GM12873 (cell line): ENCODE data around the gene TBL1Y.

ENCODE experiments used
- CTCF ChIP-seq: IDR thresholded peaks from 2 replicates; pipeline ENCODE4 v1.5.1; 2012; ENCODE audit warnings: low read depth, mild to moderate bottlenecking, moderate library complexity, low read length, control low read depth; ENCODE audit not compliant: insufficient read depth; ENCODE audit errors: missing control alignments

The TBL1Y gene

GRCh38 chrY:6974971-6975370 is 64.5 kb downstream of the TBL1Y start:
- TF ChIP-seq CTCF: no peak

GRCh38 chrY:6977783-6978182 is 67.3 kb downstream of the TBL1Y start:
- TF ChIP-seq CTCF: no peak

GRCh38 chrY:6983221-6983620 is 72.7 kb downstream of the TBL1Y start:
- no peak for TF ChIP-seq CTCF

GRCh38 chrY:6987811-6988210 is 77.3 kb downstream of the TBL1Y start:
- TF ChIP-seq CTCF: no peak

GRCh38 chrY:6989886-6990620 is 79.6 kb downstream of the TBL1Y start:
- no peak for TF ChIP-seq CTCF

- TF ChIP-seq CTCF: no peak
Observed at GRCh38 chrY:6992041-6992440, 81.5 kb downstream of the TBL1Y start.

- TF ChIP-seq CTCF: no peak
Observed at GRCh38 chrY:6995987-6996386, 85.5 kb downstream of the TBL1Y start.
